Measurements from ENCODE around the gene PLPPR2. TPM values are rescaled to one million over a fixed set of nuclear protein-coding genes. Genes with fewer than 3 reads are reported as not detected.
"Not testable (repeated sequence)": the region's sequence is repeated elsewhere in the genome, so short reads cannot be mapped to it uniquely, and the experiment has no call there.

PLPPR2 gene
- total and polyA plus RNA-seq, 9 donors: 11.6 to 42.5 (median 31.3) TPM

DNA sequence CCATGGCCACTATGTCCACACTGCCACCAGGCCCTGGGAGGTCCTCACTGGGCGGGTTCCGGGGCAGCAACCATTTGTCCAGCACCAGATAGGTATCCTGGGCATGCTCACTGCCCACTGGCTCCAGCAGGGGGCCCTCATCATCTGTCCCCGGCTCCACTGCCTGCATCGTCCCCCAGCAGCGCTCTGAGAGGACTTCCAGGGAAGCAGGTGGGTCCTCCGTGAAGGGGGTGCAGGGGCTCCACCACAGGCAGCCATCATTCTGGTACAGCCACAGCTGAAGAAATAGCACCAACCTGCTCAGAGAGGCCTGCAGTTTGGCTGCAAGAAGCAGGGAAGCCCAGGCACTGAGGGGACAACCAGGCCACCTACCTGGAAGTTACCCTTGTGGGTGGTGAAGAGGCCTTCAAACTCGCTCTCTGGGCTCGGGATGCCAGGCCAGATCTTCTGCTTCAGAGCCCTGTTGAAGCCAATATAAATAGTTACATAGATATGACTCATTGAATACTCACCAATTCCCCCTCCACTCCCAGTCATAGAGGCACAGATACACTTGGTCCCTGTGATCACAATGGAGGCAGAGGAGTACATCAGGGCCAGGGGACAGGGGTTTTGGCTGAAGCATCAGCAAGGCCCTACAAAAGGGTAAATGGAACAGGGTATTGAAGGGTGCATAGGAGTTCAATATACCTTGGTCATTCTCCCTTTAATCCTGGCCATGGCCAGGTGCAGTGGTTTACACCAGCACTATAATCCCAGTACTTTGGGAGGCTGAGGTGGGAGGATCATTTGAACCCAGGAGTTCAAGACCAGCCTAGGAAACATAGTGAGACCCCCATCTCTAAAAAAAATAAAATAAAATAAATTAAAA, 23.3 kb downstream of the PLPPR2 start:
- Histone ChIP-seq H3K9me3 (no peaks in the 10 kb centered on the region), H3K4me1 (ENCODE audit: insufficient read depth) (peaks cover 21% of the 10 kb centered on the region), H3K27me3 (no peaks in the 10 kb centered on the region), H3K4me3 (no peak overlapping the region), H3K36me3 (no peaks in the 10 kb centered on the region), H3K27ac (peak overlapping the region in 1 of 2 donors; percentile 6)
- intact Hi-C loops (cut with DNase I): no loop called here
- DNase-seq: peak in 4 of 5 donors; percentile 53 to 71 (median 57)
- TF ChIP-seq, protein P1, sequence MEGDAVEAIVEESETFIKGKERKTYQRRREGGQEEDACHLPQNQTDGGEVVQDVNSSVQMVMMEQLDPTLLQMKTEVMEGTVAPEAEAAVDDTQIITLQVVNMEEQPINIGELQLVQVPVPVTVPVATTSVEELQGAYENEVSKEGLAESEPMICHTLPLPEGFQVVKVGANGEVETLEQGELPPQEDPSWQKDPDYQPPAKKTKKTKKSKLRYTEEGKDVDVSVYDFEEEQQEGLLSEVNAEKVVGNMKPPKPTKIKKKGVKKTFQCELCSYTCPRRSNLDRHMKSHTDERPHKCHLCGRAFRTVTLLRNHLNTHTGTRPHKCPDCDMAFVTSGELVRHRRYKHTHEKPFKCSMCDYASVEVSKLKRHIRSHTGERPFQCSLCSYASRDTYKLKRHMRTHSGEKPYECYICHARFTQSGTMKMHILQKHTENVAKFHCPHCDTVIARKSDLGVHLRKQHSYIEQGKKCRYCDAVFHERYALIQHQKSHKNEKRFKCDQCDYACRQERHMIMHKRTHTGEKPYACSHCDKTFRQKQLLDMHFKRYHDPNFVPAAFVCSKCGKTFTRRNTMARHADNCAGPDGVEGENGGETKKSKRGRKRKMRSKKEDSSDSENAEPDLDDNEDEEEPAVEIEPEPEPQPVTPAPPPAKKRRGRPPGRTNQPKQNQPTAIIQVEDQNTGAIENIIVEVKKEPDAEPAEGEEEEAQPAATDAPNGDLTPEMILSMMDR (IDR thresholded peaks at IDR 0.05): peak in 2 of 3 donors; percentile 42 to 48
- no peak for TF ChIP-seq EP300 (IDR thresholded peaks at IDR 0.05)
- 27 to 38% (median 31%) methylated on average over 8 of the region's 8 CpGs for WGBS, 3 donors

DNA sequence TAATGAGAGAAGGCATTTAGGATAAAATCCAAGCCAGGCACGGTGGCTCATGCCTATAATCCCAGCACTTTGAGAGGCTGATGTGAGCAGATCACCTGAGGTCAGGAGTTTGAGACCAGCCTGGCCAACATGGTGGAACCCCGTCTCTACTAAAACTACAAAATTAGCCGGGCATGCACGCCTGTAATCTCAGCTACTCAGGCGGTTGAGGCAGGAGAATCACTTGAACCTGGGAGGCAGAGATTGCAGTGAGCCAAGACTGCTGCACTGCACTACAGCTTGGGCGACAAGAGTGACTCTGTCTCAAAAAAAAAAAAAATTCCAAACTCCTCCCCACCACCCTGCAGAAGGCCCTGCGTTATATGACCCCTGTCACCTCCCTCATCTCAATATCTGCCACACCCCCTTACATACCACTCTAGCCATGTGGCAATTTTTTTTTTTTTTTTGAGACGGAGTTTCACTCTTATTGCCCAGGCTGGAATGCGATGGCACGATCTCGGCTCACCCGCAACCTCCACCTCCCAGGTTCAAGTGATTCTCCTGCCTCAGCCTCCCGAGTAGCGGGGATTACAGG, 24.1 kb downstream of the PLPPR2 start:
- H3K4me3 ChIP-seq; intact Hi-C loops (cut with DNase I); H3K27ac ChIP-seq; H3K27me3 ChIP-seq; H3K9me3 ChIP-seq; DNase-seq; H3K36me3 ChIP-seq: not testable (repeated sequence)
- H3K4me1 ChIP-seq (ENCODE audit: insufficient read depth): peaks cover 17% of the 10 kb centered on the region
- WGBS, 3 donors: 80 to 89% (median 85%) methylated on average over 14 of the region's 14 CpGs

DNA sequence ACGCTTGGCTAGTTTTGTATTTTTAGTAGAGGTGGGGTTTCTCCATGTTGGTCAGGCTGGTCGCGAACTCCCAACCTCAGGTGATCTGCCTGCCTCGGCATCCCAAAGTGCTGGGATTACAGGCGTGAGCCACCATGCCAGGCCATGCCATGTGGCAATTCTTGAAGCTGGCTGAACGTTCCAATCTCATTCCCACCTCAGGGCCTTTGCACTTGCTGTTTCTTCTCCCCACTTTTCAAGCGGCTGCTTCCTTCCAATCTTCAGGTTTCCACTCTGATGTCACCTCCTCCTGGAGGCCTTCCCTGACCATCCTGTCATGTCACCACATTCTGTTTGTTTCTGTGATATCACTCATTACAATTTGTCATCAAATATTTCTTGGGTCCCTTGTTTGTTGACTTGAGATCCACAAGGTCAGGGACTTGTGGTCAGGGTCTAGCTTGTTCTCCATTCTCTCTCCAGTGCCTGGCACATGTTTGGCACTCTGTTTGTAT, 24.7 kb downstream of the PLPPR2 start:
- Histone ChIP-seq H3K4me1 (ENCODE audit: insufficient read depth) (peaks cover 17% of the 10 kb centered on the region), H3K4me3 (peak overlapping the region; percentile 83)

DNA sequence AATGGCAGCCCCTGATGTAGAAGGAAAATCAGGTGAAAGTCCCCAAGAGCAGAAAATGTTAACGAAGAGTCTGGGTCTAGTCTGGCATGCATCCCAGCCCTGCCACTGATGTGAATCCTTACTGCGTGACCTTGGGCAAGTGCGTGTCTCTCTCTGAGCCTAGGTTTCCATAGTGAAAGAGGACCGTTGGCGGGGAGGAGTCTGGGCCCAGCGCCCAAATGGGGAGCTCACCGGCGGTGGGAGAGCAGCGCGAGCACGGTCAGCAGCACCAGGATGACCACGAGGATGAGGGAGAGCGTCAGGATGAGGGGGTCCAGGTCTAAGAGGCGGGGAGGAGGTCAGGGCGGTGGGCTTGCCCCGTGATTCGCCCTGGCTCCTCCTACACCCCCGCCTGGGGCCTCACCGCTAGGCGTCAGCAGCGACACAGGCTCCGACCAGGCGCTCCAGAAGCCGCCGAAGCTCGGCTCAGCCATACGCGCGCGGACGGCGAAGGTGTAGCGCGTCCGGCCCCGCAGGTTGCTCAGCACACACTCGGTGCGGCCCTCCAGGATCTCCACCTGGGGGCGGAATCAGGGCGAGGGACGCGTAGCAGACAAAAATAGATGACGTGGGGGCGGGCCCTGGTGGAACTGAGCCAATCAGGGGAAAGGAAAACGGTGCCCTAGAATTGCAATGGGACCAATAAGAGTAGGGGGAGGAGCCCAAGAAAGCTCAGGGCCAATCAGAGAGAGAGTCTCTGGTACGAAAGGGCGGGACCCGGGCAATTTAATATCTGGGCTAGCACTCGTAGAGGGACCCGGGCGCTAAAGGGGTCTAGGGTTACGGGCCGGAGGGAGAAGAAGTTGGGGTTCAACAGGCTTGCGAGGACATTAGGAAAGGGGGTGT, 25.7 kb downstream of the PLPPR2 start:
- H3K36me3 ChIP-seq: no peaks in the 10 kb centered on the region
- peak overlapping the region; percentile 55 to 63 for H3K27ac ChIP-seq
- no peaks in the 10 kb centered on the region for H3K9me3 ChIP-seq
- TF ChIP-seq EP300 (IDR thresholded peaks at IDR 0.05): no peak
- TF ChIP-seq POLR2A (IDR thresholded peaks at IDR 0.05): peak; percentile 80
- TF ChIP-seq, protein P1 (IDR thresholded peaks at IDR 0.05): peak; percentile 66 to 95 (median 92)
- 0 to 1% (median 0%) methylated on average over 51 to 54 of the region's 54 CpGs for whole genome bisulfite sequencing, 3 donors
- H3K27me3 ChIP-seq: no peaks in the 10 kb centered on the region
- peak overlapping the region; percentile 83 for H3K4me3 ChIP-seq
- peak; percentile 94 to 97 (median 96) for DNase-seq
- peaks cover 15% of the 10 kb centered on the region for H3K4me1 ChIP-seq (ENCODE audit: insufficient read depth)
- intact Hi-C loops (cut with DNase I): loop anchor here in 3 of 4 donors (1.0 to 10.0 kb wide), 4 partner anchors 39 to 104 kb away; partner anchors contain the start of gene ELAVL3 (in 1 of the 3)

More for the DNA sequence above, 24.7 kb downstream of the PLPPR2 start:
- intact Hi-C loops (cut with DNase I): loop anchor here in 3 of 4 donors (1.0 to 10.0 kb wide), 4 partner anchors 38 to 105 kb away; partner anchors contain the start of gene ELAVL3 (in 1 of the 3)
- Histone ChIP-seq H3K36me3 (no peaks in the 10 kb centered on the region), H3K9me3 (no peaks in the 10 kb centered on the region), H3K27ac (no peak overlapping the region), H3K27me3 (no peaks in the 10 kb centered on the region)
- no peak for DNase-seq
- 88 to 95% (median 90%) methylated on average over 7 of the region's 7 CpGs for WGBS, 3 donors
- TF ChIP-seq POLR2A (IDR thresholded peaks at IDR 0.05) (no peak), EP300 (IDR thresholded peaks at IDR 0.05) (no peak)
- TF ChIP-seq, protein P1 (IDR thresholded peaks at IDR 0.05): no peak

Measured in ovary (tissue), 9 donors.